Neural cell (in vitro differentiated cells): ENCODE measurements around the gene DDC.

Experiments
- CTCF ChIP-seq: fragments of 450-650 bp; IDR thresholded peaks from 2 replicates; pipeline ENCODE4 v1.5.1; 2014; ENCODE audit warnings: antibody characterized with exemption, mild to moderate bottlenecking, moderate library complexity; ENCODE audit not compliant: poor library complexity, severe bottlenecking
- EZH2 ChIP-seq: fragments of 200-600, 300-800 bp; shearing (Covaris generic), sonication (generic); IDR thresholded peaks from 2 replicates; pipeline ENCODE4 v1.6.1; 2014; ENCODE audit warnings: antibody characterized with exemption, low read length, borderline replicate concordance, mild to moderate bottlenecking; ENCODE audit not compliant: insufficient read depth, poor library complexity, severe bottlenecking
- POLR2AphosphoS5 ChIP-seq: IDR thresholded peaks from 2 replicates; pipeline ENCODE4 v1.6.1; 2012
- RAD21 ChIP-seq: fragments of 450-650 bp; conservative IDR thresholded peaks from 2 replicates; pipeline ENCODE4 v1.6.1; 2014; ENCODE audit warnings: antibody characterized with exemption, mild to moderate bottlenecking, moderate library complexity
- SMC3 ChIP-seq: fragments of 450-650 bp; conservative IDR thresholded peaks from 2 replicates; pipeline ENCODE4 v1.6.1; 2014; ENCODE audit warnings: antibody characterized with exemption, mild to moderate bottlenecking, moderate library complexity; ENCODE audit not compliant: poor library complexity
- TAF1 ChIP-seq: IDR thresholded peaks from 2 replicates; pipeline ENCODE4 v1.6.1; 2012; ENCODE audit warnings: low read depth

GRCh38 chr7:50463035-50463434, 102.2 kb downstream of the DDC start:
- TF ChIP-seq CTCF (no peak), EZH2 (no peak), SMC3 (no peak), POLR2AphosphoS5 (no peak), RAD21 (no peak), TAF1 (no peak)
